IPS-18c (cell line): ENCODE data around the gene FBLN1.
"Not testable (repeated sequence)": the region's sequence is repeated elsewhere in the genome, so short reads cannot be mapped to it uniquely, and the experiment has no call there.

ENCODE experiments used
- H3K4me3 ChIP-seq: 2 replicates; pipeline ENCODE4 v1.7.0; 2013; ENCODE audit warnings: low read depth, mild to moderate bottlenecking, low read length, moderate library complexity; ENCODE audit not compliant: insufficient read depth
- H3K9me3 ChIP-seq: one replicate; pipeline ENCODE4 v1.6.1; 2013; ENCODE audit warnings: mild to moderate bottlenecking, low read length, moderate library complexity; ENCODE audit not compliant: control insufficient read depth, insufficient read depth

FBLN1 gene

DNA sequence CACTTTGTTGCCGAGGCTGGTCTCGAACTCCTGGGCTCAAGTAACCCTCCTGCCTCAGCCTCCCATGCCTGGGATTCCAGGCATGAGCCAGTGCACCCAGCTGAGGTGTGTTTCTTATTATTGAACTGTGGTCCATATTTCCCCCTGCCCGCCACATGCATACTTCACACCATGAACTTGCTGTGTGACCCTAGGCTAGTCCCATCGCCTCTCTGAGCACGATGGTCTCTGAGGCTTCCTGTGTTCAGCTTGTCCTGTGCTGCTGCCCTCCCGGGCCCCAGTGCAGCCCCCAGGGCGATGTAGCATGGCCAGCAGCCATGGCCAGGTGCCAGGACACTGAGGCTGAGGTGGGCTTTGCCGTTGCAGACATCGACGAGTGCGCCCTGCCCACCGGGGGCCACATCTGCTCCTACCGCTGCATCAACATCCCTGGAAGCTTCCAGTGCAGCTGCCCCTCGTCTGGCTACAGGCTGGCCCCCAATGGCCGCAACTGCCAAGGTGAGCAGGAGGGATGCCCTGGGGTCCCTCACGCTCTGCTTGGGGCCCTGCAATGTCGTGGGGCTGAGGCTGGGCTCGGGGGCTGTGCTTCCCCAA lies 45.7 kb downstream of the FBLN1 start:
- Histone ChIP-seq H3K4me3 (no peak overlapping the region), H3K9me3 (no peaks in the 10 kb centered on the region)

DNA sequence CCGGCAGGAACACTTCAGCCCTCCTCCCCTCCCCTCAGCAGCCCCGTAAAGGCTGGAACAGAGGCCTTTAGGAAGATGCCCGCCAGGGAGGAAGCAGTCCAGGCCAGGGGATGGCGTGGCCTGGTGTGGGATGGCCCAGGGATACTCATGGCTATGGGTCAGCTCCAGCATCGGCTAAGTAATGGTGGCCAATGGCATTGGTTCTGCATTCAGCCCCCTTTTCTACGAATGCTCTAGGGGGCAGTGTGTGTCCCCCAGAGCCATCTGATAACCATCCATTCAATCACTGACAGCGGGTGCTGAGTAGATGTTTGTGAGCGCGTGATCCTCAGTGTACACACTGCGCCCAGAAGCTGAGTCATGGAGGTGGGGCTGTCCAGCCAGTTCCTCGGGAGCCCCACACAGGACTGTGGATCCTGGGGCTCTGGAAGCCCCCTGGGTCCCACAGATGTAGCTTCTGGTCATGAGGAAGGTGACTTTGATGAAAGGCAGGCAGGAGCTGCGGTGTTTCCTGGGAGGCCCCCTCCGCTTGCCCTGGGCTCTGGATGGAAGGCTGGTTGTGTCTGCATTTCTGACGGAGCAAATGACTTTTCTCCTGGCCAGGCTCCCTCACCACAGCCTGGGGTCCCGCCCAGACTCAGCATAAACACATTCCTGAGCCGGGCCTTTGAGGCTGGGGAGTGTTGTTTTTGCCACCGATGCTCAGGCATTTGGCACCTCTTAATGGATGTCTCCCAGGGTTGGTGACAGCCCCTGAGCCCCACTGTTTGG lies 46.5 kb downstream of the FBLN1 start:
- Histone ChIP-seq H3K4me3 (no peak overlapping the region), H3K9me3 (no peaks in the 10 kb centered on the region)

DNA sequence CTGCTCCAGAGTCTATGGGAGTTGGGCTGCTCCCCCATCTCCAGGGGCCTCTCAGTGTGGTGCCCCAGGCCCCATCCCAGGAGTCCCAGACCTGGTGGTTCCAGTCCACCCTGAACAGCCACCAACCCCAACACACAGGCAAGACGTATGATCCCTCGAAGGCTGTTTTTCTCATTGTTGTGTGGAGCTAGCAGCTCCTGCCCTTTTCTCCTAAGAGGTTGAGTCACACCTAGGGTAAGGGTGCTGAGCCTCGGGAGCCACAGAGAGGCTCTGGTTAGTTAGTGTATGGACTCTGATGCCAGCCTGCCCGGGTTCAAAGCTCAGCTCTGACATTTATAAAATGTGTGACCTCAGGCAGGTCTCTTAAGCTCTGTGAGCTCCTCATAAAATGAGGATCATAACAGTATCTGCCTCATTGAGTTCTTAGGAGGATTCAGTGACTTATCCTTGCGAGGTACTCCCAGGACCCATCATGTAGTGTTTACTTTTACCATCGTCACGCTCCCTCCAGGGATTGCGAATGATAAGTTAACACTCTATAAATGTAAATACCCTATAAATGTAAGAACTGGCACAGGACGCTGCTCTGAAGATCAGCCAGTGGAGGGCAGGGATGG lies 47.2 kb downstream of the FBLN1 start:
- Histone ChIP-seq H3K4me3 (no peak overlapping the region), H3K9me3 (no peaks in the 10 kb centered on the region)

- Histone ChIP-seq H3K9me3 (no peaks in the 10 kb centered on the region), H3K4me3 (no peak overlapping the region)
Measured at GRCh38 chr22:45550416-45550815, 47.7 kb downstream of the FBLN1 start.

GRCh38 chr22:45550891-45551290 lies 48.2 kb downstream of the FBLN1 start:
- Histone ChIP-seq H3K4me3 (no peak overlapping the region), H3K9me3 (no peaks in the 10 kb centered on the region)

GRCh38 chr22:45551310-45552016 lies 48.8 kb downstream of the FBLN1 start:
- Histone ChIP-seq H3K4me3 (no peak overlapping the region), H3K9me3 (no peaks in the 10 kb centered on the region)

GRCh38 chr22:45552017-45552411 lies 49.3 kb downstream of the FBLN1 start:
- no peaks in the 10 kb centered on the region for H3K9me3 ChIP-seq
- no peak overlapping the region for H3K4me3 ChIP-seq

- Histone ChIP-seq H3K9me3 (no peaks in the 10 kb centered on the region), H3K4me3 (no peak overlapping the region)
Measured at GRCh38 chr22:45552580-45553350, 50.1 kb downstream of the FBLN1 start.

- no peak overlapping the region for H3K4me3 ChIP-seq
- H3K9me3 ChIP-seq = no peaks in the 10 kb centered on the region
Measured at GRCh38 chr22:45553351-45554039, 50.8 kb downstream of the FBLN1 start.

DNA sequence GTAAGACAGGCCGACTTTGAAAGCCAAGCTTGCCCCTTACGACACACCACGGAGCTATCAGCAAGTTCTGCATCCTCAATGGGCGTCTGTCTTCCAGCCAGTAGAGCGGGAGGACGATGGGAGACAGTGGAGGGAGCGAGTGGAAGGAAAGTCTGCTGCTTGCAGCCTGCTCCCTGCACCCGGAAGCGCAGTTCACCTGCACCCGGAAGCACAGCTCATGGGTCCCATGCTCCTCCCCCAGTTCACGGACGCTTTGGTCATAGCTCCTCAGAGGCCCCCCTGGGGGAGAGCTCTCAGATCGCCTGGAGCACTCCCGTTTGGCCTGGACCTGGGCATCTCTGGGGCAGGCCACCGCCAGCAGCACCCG lies 51.3 kb downstream of the FBLN1 start:
- no peaks in the 10 kb centered on the region for H3K9me3 ChIP-seq
- H3K4me3 ChIP-seq = no peak overlapping the region

DNA sequence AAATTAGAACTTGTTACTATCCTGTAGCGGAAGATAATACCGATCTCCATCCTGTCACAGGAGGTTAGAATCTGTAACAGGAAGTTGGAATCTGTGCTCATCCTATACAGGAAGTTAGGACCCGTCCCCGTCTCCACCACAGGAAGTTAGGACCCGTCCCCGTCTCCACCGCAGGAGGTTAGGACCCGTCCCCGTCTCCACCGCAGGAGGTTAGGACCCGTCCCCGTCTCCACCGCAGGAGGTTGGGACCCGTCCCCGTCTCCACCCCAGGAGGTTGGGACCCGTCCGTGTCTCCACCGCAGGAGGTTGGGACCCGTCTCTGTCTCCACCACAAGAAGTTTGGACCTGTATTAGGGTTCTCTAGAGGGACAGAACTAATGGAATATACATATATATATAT lies 52.2 kb downstream of the FBLN1 start:
- H3K9me3 ChIP-seq = no peaks in the 10 kb centered on the region

GRCh38 chr22:45557926-45558325 lies 55.2 kb downstream of the FBLN1 start:
- not testable (repeated sequence) for H3K9me3 ChIP-seq, H3K4me3 ChIP-seq

More for the DNA sequence above, 52.2 kb downstream of the FBLN1 start:
- no peak overlapping the region for H3K4me3 ChIP-seq

DNA sequence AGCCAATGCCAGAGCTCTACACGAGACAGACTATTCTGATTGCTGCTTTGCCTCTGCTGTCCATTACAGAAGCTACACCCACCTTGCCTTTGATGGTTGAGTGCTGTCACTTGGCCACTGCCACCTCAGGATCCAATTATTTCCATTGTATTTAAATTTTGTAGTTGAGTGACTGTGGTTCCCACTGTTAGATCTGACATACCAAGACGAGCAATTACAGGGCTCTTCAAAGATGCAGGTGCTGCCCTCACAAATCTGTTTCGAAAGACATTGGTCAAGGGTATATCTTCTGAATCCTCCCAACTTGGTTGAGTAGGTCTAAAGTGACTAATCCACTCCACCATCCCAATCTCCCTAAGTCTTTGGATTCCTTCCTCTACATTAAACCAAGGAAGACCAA lies 57.4 kb downstream of the FBLN1 start:
- H3K4me3 ChIP-seq, H3K9me3 ChIP-seq: not testable (repeated sequence)

GRCh38 chr22:45560761-45561160 lies 58.1 kb downstream of the FBLN1 start:
- not testable (repeated sequence) for H3K4me3 ChIP-seq, H3K9me3 ChIP-seq

DNA sequence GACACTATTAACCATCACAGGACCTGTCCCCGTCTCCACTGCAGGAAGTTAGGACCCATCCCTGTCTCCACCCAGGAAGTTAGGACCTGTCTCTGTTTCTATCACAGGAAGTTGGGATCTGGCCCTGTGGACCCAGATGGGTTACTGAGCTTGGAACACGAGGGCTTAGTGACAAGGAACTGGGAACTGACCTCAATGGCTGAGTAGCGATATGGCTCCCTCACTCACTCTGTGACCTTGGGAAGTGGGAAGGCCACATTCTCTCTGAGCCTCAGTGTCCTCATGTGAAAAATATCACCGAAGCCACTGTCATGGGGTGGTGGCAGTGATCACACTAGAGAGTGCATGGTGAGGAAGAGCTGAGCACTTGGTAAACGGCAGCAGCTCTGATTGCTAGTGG lies 59.4 kb downstream of the FBLN1 start:
- H3K4me3 ChIP-seq = no peak overlapping the region; the same call in 1 of the 2 replicates
- peaks cover 5% of the 10 kb centered on the region for H3K9me3 ChIP-seq

- Histone ChIP-seq H3K4me3 (no peak overlapping the region), H3K9me3 (peaks cover 5% of the 10 kb centered on the region)
Measured at GRCh38 chr22:45562537-45563361, 60.1 kb downstream of the FBLN1 start.
